Effector CD4-positive, alpha-beta T cell (primary cell): ENCODE results near the gene ZDHHC8.
"Not testable (repeated sequence)": the region's sequence is repeated elsewhere in the genome, so short reads cannot be mapped to it uniquely, and the experiment has no call there.

Source experiments
- DNase-seq: peaks from one replicate; pipeline ENCODE4 v3.0.0-alpha.2; 2020

Gene ZDHHC8

GRCh38 chr22:20145206-20145831 is 13.7 kb downstream of the ZDHHC8 start:
- no peak for DNase-seq

- DNase-seq: no peak
Observed at GRCh38 chr22:20145832-20146223, 14.2 kb downstream of the ZDHHC8 start.

- DNase-seq: no peak
Observed at GRCh38 chr22:20146777-20147176, 15.2 kb downstream of the ZDHHC8 start.

GRCh38 chr22:20147237-20147988 is 15.8 kb downstream of the ZDHHC8 start:
- DNase-seq: no peak

- DNase-seq: no peak
Observed at GRCh38 chr22:20148414-20148813, 16.8 kb downstream of the ZDHHC8 start.

GRCh38 chr22:20149257-20150250 is 17.9 kb downstream of the ZDHHC8 start:
- no peak for DNase-seq

GRCh38 chr22:20150381-20151275 is 19.0 kb downstream of the ZDHHC8 start, which contains the start of gene CCDC188:
Gene CCDC188, minus strand, starts transcription at chr22:20151055. Its CDS starts 69 bp downstream, at chr22:20150986.
- DNase-seq: no peak

GRCh38 chr22:20151276-20151588 is 19.6 kb downstream of the ZDHHC8 start:
- DNase-seq: no peak

- DNase-seq: no peak
Observed at GRCh38 chr22:20152464-20152890, 20.9 kb downstream of the ZDHHC8 start.

- no peak for DNase-seq
Observed at GRCh38 chr22:20153945-20154344, 22.3 kb downstream of the ZDHHC8 start.

- no peak for DNase-seq
Observed at GRCh38 chr22:20154602-20155187, 23.1 kb downstream of the ZDHHC8 start.

GRCh38 chr22:20155330-20156041 is 23.9 kb downstream of the ZDHHC8 start:
- no peak for DNase-seq

- DNase-seq: no peak
Observed at GRCh38 chr22:20156042-20156389, 24.4 kb downstream of the ZDHHC8 start.

GRCh38 chr22:20156611-20157429 is 25.2 kb downstream of the ZDHHC8 start:
- DNase-seq: peak; percentile 90

GRCh38 chr22:20157430-20158183 is 26.0 kb downstream of the ZDHHC8 start:
- DNase-seq: no peak

- DNase-seq: no peak
Observed at GRCh38 chr22:20158391-20159036, 26.9 kb downstream of the ZDHHC8 start.

- DNase-seq: no peak
Observed at GRCh38 chr22:20159076-20159475, 27.5 kb downstream of the ZDHHC8 start.

- DNase-seq: not testable (repeated sequence)
Observed at GRCh38 chr22:20159531-20159930, 27.9 kb downstream of the ZDHHC8 start.

- no peak for DNase-seq
Observed at GRCh38 chr22:20160041-20160440, 28.4 kb downstream of the ZDHHC8 start.
